T-helper 2 cell (primary cell): Measurements from ENCODE around the gene MRPL24.
A peak's percentile ranks its signal among the peaks of the same experiment; 100 is the strongest.
"Not testable (repeated sequence)": the region's sequence is repeated elsewhere in the genome, so short reads cannot be mapped to it uniquely, and the experiment has no call there.

Experiments
- DNase-seq, 5 experiments: peaks; one replicate each; pipeline versions ENCODE4 v3.0.0 to v3.0.0-alpha.2; 2012 to 2022

The MRPL24 gene

GRCh38 chr1:156760092-156760795 is 19.4 kb upstream of the MRPL24 start:
- DNase-seq, result no peak

- not testable (repeated sequence) for DNase-seq
These were observed 16.8 kb upstream of the MRPL24 start for GRCh38 chr1:156757572-156758253.

GRCh38 chr1:156756355-156756754 is 15.5 kb upstream of the MRPL24 start:
- no peak for DNase-seq

GRCh38 chr1:156755527-156755950 is 14.7 kb upstream of the MRPL24 start:
- DNase-seq, result no peak

GRCh38 chr1:156754219-156754618 is 13.3 kb upstream of the MRPL24 start:
- no peak for DNase-seq

- no peak for DNase-seq
These were observed 12.1 kb upstream of the MRPL24 start for GRCh38 chr1:156752843-156753482.

GRCh38 chr1:156751757-156752481 is 11.0 kb upstream of the MRPL24 start:
- peak; percentile 89 to 98 (median 96) for DNase-seq

- DNase-seq, result no peak
These were observed 10.5 kb upstream of the MRPL24 start, which contains the start of gene HDGF for GRCh38 chr1:156751451-156751756. Gene HDGF (minus strand): TSS chr1:156751675. CDS start chr1:156751429, 246 bp downstream.

GRCh38 chr1:156750711-156751450 is 10.0 kb upstream of the MRPL24 start:
- DNase-seq, result peak in 3 of 5 experiments; percentile 26 to 45 (median 29)

GRCh38 chr1:156750191-156750672 is 9.3 kb upstream of the MRPL24 start:
- peak in 2 of 5 experiments; percentile 24 for DNase-seq

- no peak for DNase-seq
These were observed 8.7 kb upstream of the MRPL24 start for GRCh38 chr1:156749419-156750118.

- no peak for DNase-seq
These were observed 8.0 kb upstream of the MRPL24 start for GRCh38 chr1:156748670-156749418.

- DNase-seq, result no peak
These were observed 7.1 kb upstream of the MRPL24 start for GRCh38 chr1:156747742-156748669.

- peak; percentile 24 to 76 (median 52) for DNase-seq
These were observed 6.1 kb upstream of the MRPL24 start for GRCh38 chr1:156746728-156747631.

GRCh38 chr1:156746406-156746727 is 5.5 kb upstream of the MRPL24 start:
- DNase-seq, result peak in 1 of 5 experiments; percentile 45

- DNase-seq, result no peak
These were observed 5.0 kb upstream of the MRPL24 start for GRCh38 chr1:156745881-156746280.

- DNase-seq, result no peak
These were observed 4.0 kb upstream of the MRPL24 start for GRCh38 chr1:156744786-156745419.

GRCh38 chr1:156744344-156744743 is 3.5 kb upstream of the MRPL24 start:
- no peak for DNase-seq
